Measurements from ENCODE around the gene PYGO1. TPM values are rescaled to one million over a fixed set of nuclear protein-coding genes. Genes with fewer than 3 reads are reported as not detected.
"Not testable (repeated sequence)": the region's sequence is repeated elsewhere in the genome, so short reads cannot be mapped to it uniquely, and the experiment has no call there.

The PYGO1 gene
- total and polyA plus RNA-seq, 4 experiments from 2014 or later = not detected

DNA sequence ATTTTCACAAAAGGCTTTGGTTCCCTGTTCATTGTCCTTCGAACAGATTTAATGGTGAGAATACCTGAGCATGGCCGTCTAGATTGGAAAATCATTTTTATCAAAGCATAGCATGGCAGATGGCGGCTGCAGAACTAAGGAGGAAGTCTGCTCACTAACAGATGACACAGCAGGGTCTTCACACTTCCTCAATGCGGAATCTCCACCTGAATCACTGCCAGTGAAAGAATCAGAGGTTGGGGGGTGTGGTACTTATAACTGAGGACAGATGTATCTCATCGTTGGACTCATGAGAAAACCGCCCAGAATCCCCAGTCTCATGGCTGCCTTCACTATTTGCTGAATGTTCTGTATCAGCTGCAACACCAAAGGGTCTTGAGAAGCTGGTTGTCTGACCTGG, 31.6 kb upstream of the PYGO1 start:
- Mint-ChIP-seq H3K4me3 (no peak overlapping the region), H3K27me3 (peaks cover 8 to 10% of the 10 kb centered on the region in 2 donors), H3K36me3 (no peaks in the 10 kb centered on the region), H3K4me1 (no peaks in the 10 kb centered on the region), H3K27ac (no peak overlapping the region), H3K9me3 (no peaks in the 10 kb centered on the region)
- DNase-seq = no peak
- Histone ChIP-seq H3K9me3 (ENCODE audit: control insufficient read depth in 1 of 2, low read length in 2 of 2) (no peaks in the 10 kb centered on the region), H3K27ac (ENCODE audit: low read depth, low read length) (no peak overlapping the region), H3K4me3 (ENCODE audit: low read length in 2 of 2) (no peak overlapping the region), H3K27me3 (ENCODE audit: insufficient read depth, low read length) (no peaks in the 10 kb centered on the region), H3K4me1 (ENCODE audit: insufficient read depth, low read length) (no peaks in the 10 kb centered on the region), H3K36me3 (ENCODE audit: insufficient read depth, low read length) (no peaks in the 10 kb centered on the region)
- ChIA-PET POLR2A (ENCODE audit: partially characterized antibody) (no interaction called here), CTCF (ENCODE audit: partially characterized antibody) (no interaction called here)
- intact Hi-C loops (cut with micrococcal nuclease) = no loop called here

DNA sequence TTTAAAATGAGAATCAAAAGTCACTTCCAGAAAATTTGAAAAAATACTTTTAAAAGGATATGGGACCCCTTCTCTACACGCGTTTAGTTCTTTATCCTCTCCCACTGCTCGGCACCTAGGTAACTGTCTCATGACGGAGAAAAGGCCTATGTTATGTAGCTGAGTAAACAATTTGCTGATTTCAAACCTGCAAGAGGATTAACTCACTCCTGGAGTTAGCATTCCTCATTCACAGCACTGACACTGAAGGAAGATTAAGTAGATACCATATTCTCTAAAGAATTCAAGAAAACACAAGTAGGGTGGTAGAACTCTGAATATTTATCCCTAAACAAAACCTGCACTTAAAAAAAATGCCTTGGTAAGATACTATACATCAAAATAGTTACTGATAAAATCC, 30.2 kb upstream of the PYGO1 start:
- intact Hi-C loops (cut with micrococcal nuclease) = no loop called here
- Histone ChIP-seq H3K36me3 (ENCODE audit: insufficient read depth, low read length) (no peaks in the 10 kb centered on the region), H3K9me3 (ENCODE audit: control insufficient read depth in 1 of 2, low read length in 2 of 2) (no peaks in the 10 kb centered on the region), H3K27ac (ENCODE audit: low read depth, low read length) (no peak overlapping the region), H3K4me1 (ENCODE audit: insufficient read depth, low read length) (no peaks in the 10 kb centered on the region), H3K4me3 (ENCODE audit: low read length in 2 of 2) (no peak overlapping the region), H3K27me3 (ENCODE audit: insufficient read depth, low read length) (no peaks in the 10 kb centered on the region)
- no peak for DNase-seq
- no peaks in the 10 kb centered on the region for H3K9me3 Mint-ChIP-seq
- ChIA-PET CTCF (ENCODE audit: partially characterized antibody) (no interaction called here), POLR2A (ENCODE audit: partially characterized antibody) (no interaction called here)
- no peaks in the 10 kb centered on the region for H3K36me3 Mint-ChIP-seq
- no peaks in the 10 kb centered on the region for H3K4me1 Mint-ChIP-seq
- H3K27ac Mint-ChIP-seq = no peak overlapping the region
- peaks cover 14 to 17% of the 10 kb centered on the region in 2 donors for H3K27me3 Mint-ChIP-seq
- no peak overlapping the region for H3K4me3 Mint-ChIP-seq

DNA sequence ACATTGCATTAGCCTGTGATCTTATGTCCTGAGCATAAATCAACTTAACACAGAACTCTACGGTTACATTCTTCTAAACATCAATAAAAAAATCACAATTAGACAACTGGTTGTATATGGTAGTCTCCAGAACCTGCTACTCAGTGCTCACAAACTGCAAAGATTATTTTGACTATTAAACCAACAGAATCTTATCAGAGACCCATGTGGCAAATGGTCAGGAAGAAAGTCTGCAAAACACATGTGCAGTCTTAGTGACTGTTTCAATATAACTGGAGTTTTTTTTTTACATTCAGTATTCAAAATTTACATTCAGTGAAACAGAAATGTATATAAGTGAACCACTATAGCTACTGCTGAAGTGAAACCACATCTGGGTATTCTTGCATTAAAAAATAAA, 27.3 kb upstream of the PYGO1 start:
- no peak overlapping the region for H3K4me3 ChIP-seq (ENCODE audit: low read length in 2 of 2)
- Mint-ChIP-seq H3K27ac (no peak overlapping the region), H3K4me1 (no peaks in the 10 kb centered on the region), H3K4me3 (no peak overlapping the region), H3K9me3 (peaks cover 0 to 2% (median 0%) of the 10 kb centered on the region in 8 donors), H3K36me3 (no peaks in the 10 kb centered on the region), H3K27me3 (peaks cover 19 to 23% of the 10 kb centered on the region in 2 donors)
- H3K27me3 ChIP-seq (ENCODE audit: insufficient read depth, low read length) = no peaks in the 10 kb centered on the region
- no peaks in the 10 kb centered on the region for H3K9me3 ChIP-seq (ENCODE audit: control insufficient read depth in 1 of 2, low read length in 2 of 2)
- no peak overlapping the region for H3K27ac ChIP-seq (ENCODE audit: low read depth, low read length)
- no peaks in the 10 kb centered on the region for H3K4me1 ChIP-seq (ENCODE audit: insufficient read depth, low read length)
- intact Hi-C loops (cut with micrococcal nuclease) = no loop called here
- H3K36me3 ChIP-seq (ENCODE audit: insufficient read depth, low read length) = no peaks in the 10 kb centered on the region
- POLR2A ChIA-PET (ENCODE audit: partially characterized antibody) = no interaction called here
- DNase-seq = no peak
- CTCF ChIA-PET (ENCODE audit: partially characterized antibody) = no interaction called here

DNA sequence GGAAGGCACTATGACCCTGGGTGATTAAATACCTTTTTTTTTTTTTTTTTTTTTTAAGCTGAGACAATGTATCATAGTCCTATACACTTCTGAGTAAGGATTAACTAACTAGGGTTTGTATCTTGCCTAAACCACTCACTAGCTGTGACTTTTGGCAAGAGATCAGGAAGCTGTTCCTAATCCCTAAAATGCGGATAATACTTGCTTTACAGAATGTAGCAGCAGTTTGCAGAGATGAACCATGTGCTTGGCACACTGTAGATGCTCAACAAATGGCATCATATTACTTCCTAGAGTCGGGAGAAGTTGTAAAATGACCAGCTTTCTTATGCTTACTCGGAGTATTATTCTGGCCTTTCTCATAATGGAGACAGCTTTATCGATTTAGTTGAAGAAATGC, 25.6 kb upstream of the PYGO1 start:
- no peaks in the 10 kb centered on the region for H3K36me3 Mint-ChIP-seq
- CTCF ChIA-PET (ENCODE audit: partially characterized antibody) = interaction anchor here (1.5 kb wide), 1 partner anchor 9 kb away, joined by 3 read pairs; no protein-coding TSS in a partner anchor
- no peak overlapping the region for H3K27ac ChIP-seq (ENCODE audit: low read depth, low read length)
- no peaks in the 10 kb centered on the region for H3K9me3 ChIP-seq (ENCODE audit: control insufficient read depth in 1 of 2, low read length in 2 of 2)
- intact Hi-C loops (cut with micrococcal nuclease) = no loop called here
- no peaks in the 10 kb centered on the region for H3K4me1 Mint-ChIP-seq
- no peak overlapping the region for H3K4me3 Mint-ChIP-seq
- no peak overlapping the region for H3K27ac Mint-ChIP-seq
- no peak overlapping the region for H3K4me3 ChIP-seq (ENCODE audit: low read length in 2 of 2)
- H3K4me1 ChIP-seq (ENCODE audit: insufficient read depth, low read length) = no peaks in the 10 kb centered on the region
- POLR2A ChIA-PET (ENCODE audit: partially characterized antibody) = interaction anchor here (0.6 kb wide), 1 partner anchor 892 kb away, joined by 3 read pairs; no protein-coding TSS in a partner anchor
- peaks cover 0 to 3% (median 0%) of the 10 kb centered on the region in 8 donors for H3K9me3 Mint-ChIP-seq
- H3K27me3 Mint-ChIP-seq = peaks cover 21 to 24% of the 10 kb centered on the region in 2 donors
- no peak for DNase-seq
- no peaks in the 10 kb centered on the region for H3K27me3 ChIP-seq (ENCODE audit: insufficient read depth, low read length)
- no peaks in the 10 kb centered on the region for H3K36me3 ChIP-seq (ENCODE audit: insufficient read depth, low read length)

DNA sequence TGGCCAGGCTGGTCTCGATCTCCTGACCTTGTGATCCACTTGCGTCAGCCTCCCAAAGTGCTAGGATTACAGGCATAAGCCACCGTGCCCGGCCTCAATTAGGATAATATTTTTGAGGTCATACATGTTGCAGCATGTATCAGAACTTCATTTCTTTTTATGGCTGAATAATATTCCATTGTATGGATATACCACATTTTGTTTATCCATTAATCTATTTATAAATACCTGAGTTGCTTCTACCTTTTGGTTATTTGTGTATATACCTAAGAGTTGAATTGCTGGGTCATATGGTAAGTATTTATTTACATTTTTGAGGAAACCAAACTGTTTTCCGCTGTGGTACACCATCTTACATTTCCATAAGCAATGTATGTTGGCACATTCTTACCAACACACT, 18.1 kb upstream of the PYGO1 start:
- no peaks in the 10 kb centered on the region for H3K36me3 Mint-ChIP-seq
- H3K27me3 Mint-ChIP-seq = peaks cover 6 to 7% of the 10 kb centered on the region in 2 donors
- Histone ChIP-seq H3K27me3 (ENCODE audit: insufficient read depth, low read length) (no peaks in the 10 kb centered on the region), H3K4me1 (ENCODE audit: insufficient read depth, low read length) (no peaks in the 10 kb centered on the region), H3K4me3 (ENCODE audit: low read length in 2 of 2) (no peak overlapping the region), H3K36me3 (ENCODE audit: insufficient read depth, low read length) (no peaks in the 10 kb centered on the region), H3K27ac (ENCODE audit: low read depth, low read length) (no peak overlapping the region), H3K9me3 (ENCODE audit: control insufficient read depth in 1 of 2, low read length in 2 of 2) (no peaks in the 10 kb centered on the region)
- intact Hi-C loops (cut with micrococcal nuclease) = no loop called here
- no peaks in the 10 kb centered on the region for H3K4me1 Mint-ChIP-seq
- H3K27ac Mint-ChIP-seq = no peak overlapping the region
- POLR2A ChIA-PET (ENCODE audit: partially characterized antibody) = no interaction called here
- peaks cover 0 to 13% (median 9%) of the 10 kb centered on the region in 8 donors for H3K9me3 Mint-ChIP-seq
- CTCF ChIA-PET (ENCODE audit: partially characterized antibody) = no interaction called here
- no peak for DNase-seq
- H3K4me3 Mint-ChIP-seq = no peak overlapping the region

DNA sequence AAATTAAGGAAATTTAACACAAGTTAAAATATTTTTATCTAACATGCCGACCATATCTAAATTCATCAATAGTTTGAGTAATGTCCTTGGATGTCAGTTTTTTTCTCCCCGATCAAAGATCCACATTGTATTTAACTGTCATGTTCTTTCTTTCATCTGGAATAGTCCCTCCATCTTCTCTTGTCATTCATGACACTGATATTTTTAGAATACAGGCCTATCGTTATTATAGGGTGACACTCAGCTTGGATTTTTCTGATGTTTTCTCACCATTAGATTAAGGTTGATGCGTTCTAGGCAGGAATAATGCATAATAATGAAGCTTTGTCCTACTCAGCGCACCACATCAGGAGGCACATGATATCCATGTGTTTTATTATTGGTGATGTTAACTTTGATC, 13.2 kb upstream of the PYGO1 start:
- Mint-ChIP-seq H3K27me3 (peaks cover 10 to 12% of the 10 kb centered on the region in 2 donors), H3K36me3 (no peaks in the 10 kb centered on the region), H3K27ac (no peak overlapping the region), H3K4me3 (no peak overlapping the region), H3K4me1 (no peaks in the 10 kb centered on the region), H3K9me3 (peaks cover 0 to 7% (median 1%) of the 10 kb centered on the region in 8 donors)
- H3K9me3 ChIP-seq (ENCODE audit: control insufficient read depth in 1 of 2, low read length in 2 of 2) = no peaks in the 10 kb centered on the region
- no peaks in the 10 kb centered on the region for H3K36me3 ChIP-seq (ENCODE audit: insufficient read depth, low read length)
- H3K27me3 ChIP-seq (ENCODE audit: insufficient read depth, low read length) = no peaks in the 10 kb centered on the region
- no peak overlapping the region for H3K4me3 ChIP-seq (ENCODE audit: low read length in 2 of 2)
- ChIA-PET POLR2A (ENCODE audit: partially characterized antibody) (no interaction called here), CTCF (ENCODE audit: partially characterized antibody) (no interaction called here)
- no peak for DNase-seq
- no peak overlapping the region for H3K27ac ChIP-seq (ENCODE audit: low read depth, low read length)
- intact Hi-C loops (cut with micrococcal nuclease) = no loop called here
- H3K4me1 ChIP-seq (ENCODE audit: insufficient read depth, low read length) = no peaks in the 10 kb centered on the region

DNA sequence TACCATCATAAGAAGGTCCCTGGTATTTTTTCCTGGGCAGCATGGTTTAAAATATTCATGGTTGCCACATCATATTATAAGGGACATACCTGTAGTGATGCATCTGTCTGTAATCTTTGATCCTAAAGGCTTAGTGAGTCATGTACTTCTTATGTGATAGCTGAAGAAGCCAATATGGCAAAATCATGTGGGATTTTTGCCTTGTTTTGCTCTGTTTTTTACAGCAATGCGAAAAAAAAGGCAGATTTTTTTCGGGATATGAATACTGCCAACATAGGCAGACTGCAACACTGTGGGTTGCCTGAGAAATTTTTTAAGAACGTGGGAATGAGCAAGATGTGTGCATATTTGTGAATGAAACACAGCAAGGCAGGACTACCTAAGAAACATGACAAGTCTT, 11.3 kb upstream of the PYGO1 start:
- Mint-ChIP-seq H3K36me3 (no peaks in the 10 kb centered on the region), H3K4me1 (no peaks in the 10 kb centered on the region), H3K27me3 (peaks cover 13% of the 10 kb centered on the region in 2 donors), H3K9me3 (no peaks in the 10 kb centered on the region), H3K27ac (no peak overlapping the region), H3K4me3 (no peak overlapping the region)
- no peaks in the 10 kb centered on the region for H3K4me1 ChIP-seq (ENCODE audit: insufficient read depth, low read length)
- H3K9me3 ChIP-seq (ENCODE audit: control insufficient read depth in 1 of 2, low read length in 2 of 2) = no peaks in the 10 kb centered on the region
- H3K36me3 ChIP-seq (ENCODE audit: insufficient read depth, low read length) = no peaks in the 10 kb centered on the region
- no peaks in the 10 kb centered on the region for H3K27me3 ChIP-seq (ENCODE audit: insufficient read depth, low read length)
- no peak overlapping the region for H3K4me3 ChIP-seq (ENCODE audit: low read length in 2 of 2)
- CTCF ChIA-PET (ENCODE audit: partially characterized antibody) = no interaction called here
- intact Hi-C loops (cut with micrococcal nuclease) = no loop called here
- DNase-seq = no peak
- POLR2A ChIA-PET (ENCODE audit: partially characterized antibody) = no interaction called here
- H3K27ac ChIP-seq (ENCODE audit: low read depth, low read length) = no peak overlapping the region

DNA sequence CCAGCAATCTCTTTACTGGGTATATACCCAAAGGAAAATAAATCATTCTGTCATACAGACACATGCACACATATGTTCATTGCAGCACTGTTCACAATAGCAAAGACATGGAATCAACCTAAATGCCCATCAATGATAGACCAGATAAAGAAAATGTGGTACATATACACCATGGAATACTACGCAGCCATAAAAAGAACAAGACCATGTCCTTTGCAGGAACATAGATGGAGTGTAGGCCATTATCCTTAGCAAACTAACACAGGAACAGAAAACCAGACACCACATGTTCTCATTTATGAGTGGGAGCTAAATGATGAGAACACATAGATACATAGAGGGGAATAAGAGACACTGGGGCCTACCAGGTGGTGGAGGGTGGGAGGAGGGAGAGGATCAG, 4.9 kb upstream of the PYGO1 start:
- H3K36me3 Mint-ChIP-seq; POLR2A ChIA-PET (ENCODE audit: partially characterized antibody); H3K9me3 ChIP-seq (ENCODE audit: control insufficient read depth in 1 of 2, low read length in 2 of 2); H3K9me3 Mint-ChIP-seq; H3K27ac Mint-ChIP-seq; H3K4me1 ChIP-seq (ENCODE audit: insufficient read depth, low read length); H3K4me1 Mint-ChIP-seq; H3K4me3 Mint-ChIP-seq; H3K27ac ChIP-seq (ENCODE audit: low read depth, low read length); H3K36me3 ChIP-seq (ENCODE audit: insufficient read depth, low read length); H3K4me3 ChIP-seq (ENCODE audit: low read length in 2 of 2); intact Hi-C loops (cut with micrococcal nuclease); DNase-seq: not testable (repeated sequence)
- H3K27me3 Mint-ChIP-seq = peaks cover 15 to 28% of the 10 kb centered on the region in 2 donors
- H3K27me3 ChIP-seq (ENCODE audit: insufficient read depth, low read length) = peaks cover 10% of the 10 kb centered on the region
- CTCF ChIA-PET (ENCODE audit: partially characterized antibody) = interaction anchor here (1.2 kb wide), 1 partner anchor 12 kb away, joined by 3 read pairs; no protein-coding TSS in a partner anchor

Measured in CD4-positive, alpha-beta memory T cell (primary cell).